ENCODE results near the gene WSB1. TPM values are rescaled to one million over a fixed set of nuclear protein-coding genes. Genes with fewer than 3 reads are reported as not detected.

WSB1 gene
- total RNA-seq, 1 donor from 2014 or later, result 633 TPM

GRCh38 chr17:27284811-27285415 is 9.0 kb upstream of the WSB1 start:
- H3K27ac Mint-ChIP-seq (ENCODE audit: unreplicated experiment), result no peak overlapping the region
- no peaks in the 10 kb centered on the region for H3K36me3 Mint-ChIP-seq (ENCODE audit: unreplicated experiment)
- no peaks in the 10 kb centered on the region for H3K4me1 Mint-ChIP-seq (ENCODE audit: low read depth, unreplicated experiment)
- DNase-seq, result no peak
- no peak for TF ChIP-seq CTCF (IDR thresholded peaks at IDR 0.05; ENCODE audit: partially characterized antibody, unreplicated experiment)
- no peaks in the 10 kb centered on the region for H3K9me3 Mint-ChIP-seq (ENCODE audit: unreplicated experiment)
- H3K4me3 Mint-ChIP-seq (ENCODE audit: unreplicated experiment), result no peak overlapping the region
- peaks cover 1% of the 10 kb centered on the region for H3K27me3 Mint-ChIP-seq (ENCODE audit: unreplicated experiment)

- Mint-ChIP-seq H3K27me3 (ENCODE audit: unreplicated experiment) (peaks cover 1% of the 10 kb centered on the region), H3K4me3 (ENCODE audit: unreplicated experiment) (no peak overlapping the region), H3K27ac (ENCODE audit: unreplicated experiment) (no peak overlapping the region), H3K9me3 (ENCODE audit: unreplicated experiment) (no peaks in the 10 kb centered on the region), H3K4me1 (ENCODE audit: low read depth, unreplicated experiment) (no peaks in the 10 kb centered on the region), H3K36me3 (ENCODE audit: unreplicated experiment) (no peaks in the 10 kb centered on the region)
- DNase-seq, result no peak
- no peak for TF ChIP-seq CTCF (IDR thresholded peaks at IDR 0.05; ENCODE audit: partially characterized antibody, unreplicated experiment)
These were observed 8.4 kb upstream of the WSB1 start for GRCh38 chr17:27285516-27285915.

- Mint-ChIP-seq H3K36me3 (ENCODE audit: unreplicated experiment) (no peaks in the 10 kb centered on the region), H3K4me3 (ENCODE audit: unreplicated experiment) (no peak overlapping the region)
- DNase-seq, result no peak
These were observed 5.7 kb upstream of the WSB1 start for GRCh38 chr17:27288183-27288582.

GRCh38 chr17:27289856-27290255 is 4.1 kb upstream of the WSB1 start:
- H3K36me3 Mint-ChIP-seq (ENCODE audit: unreplicated experiment), result no peaks in the 10 kb centered on the region
- peaks cover 8% of the 10 kb centered on the region for H3K27me3 Mint-ChIP-seq (ENCODE audit: unreplicated experiment)
- peaks cover 7% of the 10 kb centered on the region for H3K4me1 Mint-ChIP-seq (ENCODE audit: low read depth, unreplicated experiment)
- no peak for DNase-seq
- no peak for TF ChIP-seq CTCF (IDR thresholded peaks at IDR 0.05; ENCODE audit: partially characterized antibody, unreplicated experiment)
- H3K4me3 Mint-ChIP-seq (ENCODE audit: unreplicated experiment), result no peak overlapping the region
- no peak overlapping the region for H3K27ac Mint-ChIP-seq (ENCODE audit: unreplicated experiment)
- peaks cover 9% of the 10 kb centered on the region for H3K9me3 Mint-ChIP-seq (ENCODE audit: unreplicated experiment)

More at GRCh38 chr17:27288183-27288582, 5.7 kb upstream of the WSB1 start:
- Mint-ChIP-seq H3K9me3 (ENCODE audit: unreplicated experiment) (no peaks in the 10 kb centered on the region), H3K4me1 (ENCODE audit: low read depth, unreplicated experiment) (peaks cover 1% of the 10 kb centered on the region), H3K27ac (ENCODE audit: unreplicated experiment) (no peak overlapping the region), H3K27me3 (ENCODE audit: unreplicated experiment) (no peaks in the 10 kb centered on the region)
- no peak for TF ChIP-seq CTCF (IDR thresholded peaks at IDR 0.05; ENCODE audit: partially characterized antibody, unreplicated experiment)

GRCh38 chr17:27290916-27291598 is 2.9 kb upstream of the WSB1 start:
- DNase-seq, result no peak
- no peaks in the 10 kb centered on the region for H3K36me3 Mint-ChIP-seq (ENCODE audit: unreplicated experiment)
- peaks cover 9% of the 10 kb centered on the region for H3K9me3 Mint-ChIP-seq (ENCODE audit: unreplicated experiment)
- TF ChIP-seq CTCF (IDR thresholded peaks at IDR 0.05; ENCODE audit: partially characterized antibody, unreplicated experiment), result no peak
- H3K27ac Mint-ChIP-seq (ENCODE audit: unreplicated experiment), result no peak overlapping the region
- peaks cover 7% of the 10 kb centered on the region for H3K4me1 Mint-ChIP-seq (ENCODE audit: low read depth, unreplicated experiment)
- peaks cover 14% of the 10 kb centered on the region for H3K27me3 Mint-ChIP-seq (ENCODE audit: unreplicated experiment)
- H3K4me3 Mint-ChIP-seq (ENCODE audit: unreplicated experiment), result no peak overlapping the region
